Testis (tissue), 3 donors: ENCODE measurements around the gene SFMBT2. TPM values are rescaled to one million over a fixed set of nuclear protein-coding genes. Genes with fewer than 3 reads are reported as not detected.

ENCODE experiments used
- DNase-seq: peaks from one replicate; pipeline ENCODE4 v3.0.0-alpha.2; 2019
- H3K27ac ChIP-seq, 2 donors: fragments of 200-600 bp; sonication (generic); one replicate each; pipeline ENCODE4 v1.5.1; 2019
- H3K27me3 ChIP-seq: fragments of 200-600 bp; sonication (generic); one replicate; pipeline ENCODE4 v1.5.1; 2019
- H3K36me3 ChIP-seq: fragments of 200-600 bp; sonication (generic); one replicate; pipeline ENCODE4 v1.5.1; 2017; ENCODE audit warnings: low read depth; ENCODE audit errors: missing control alignments
- H3K4me1 ChIP-seq: fragments of 200-600 bp; sonication (generic); one replicate; pipeline ENCODE4 v1.5.1; 2019
- H3K4me3 ChIP-seq, 2 donors: fragments of 200-600 bp; sonication (generic); one replicate each; pipeline ENCODE4 v1.5.1; 2017 to 2019
- H3K9me3 ChIP-seq: fragments of 200-600 bp; sonication (generic); one replicate; pipeline ENCODE4 v1.5.1; 2017
- CTCF ChIP-seq, 3 experiments: fragments of 450-650 bp in 2 of 3; fragments of 200-600 bp in 1 of 3; sonication (generic) in 1 of 3; IDR thresholded peaks; one replicate each; pipeline ENCODE4 v1.5.1; 2016 to 2019; ENCODE audit warnings: antibody characterized with exemption in 3 of 3, mild to moderate bottlenecking in 2 of 3, moderate library complexity in 1 of 3
- POLR2A ChIP-seq: fragments of 450-650 bp; IDR thresholded peaks from one replicate; pipeline ENCODE4 v1.6.1; 2017; ENCODE audit warnings: antibody characterized with exemption, mild to moderate bottlenecking, moderate library complexity
- WGBS, 2 donors: methylation state at CpG; one replicate each; pipeline ENCODE4 v1.1.5; 2018; 5-methylcytosine and 5-hydroxymethylcytosine counted together
- intact Hi-C: fragments of 100-400 bp; cut with DNase I; formaldehyde crosslinking; loops from one replicate; pipeline ENCODE4 v1.15.1; 2023; ENCODE audit warnings: low total_unique reads
- polyA plus RNA-seq: library from polyadenylated mRNA; stranded (reverse); fragments of 350-450 nt; fragmentation: Illumina TruSeq; extraction: RNeasy Lipid Tissue Mini Kit (QIAGEN cat#74804); gene quantifications from one replicate; pipeline ENCODE4 v1.2.3, GENCODE V29; 2014; ENCODE audit warnings: low read depth, low replicate concordance; ENCODE audit not compliant: insufficient read depth
- total RNA-seq, 2 donors: library from RNA; depleted of rRNA; stranded (reverse); fragments of >200 nt; gene quantifications; one replicate each; pipeline ENCODE4 v1.2.3, GENCODE V29; 2016

The SFMBT2 gene
- total and polyA plus RNA-seq, 3 donors from 2014 or later, result 3.6 to 8.5 (median 7.6) TPM

GRCh38 chr10:7329219-7329618, 81.6 kb downstream of the SFMBT2 start:
- Histone ChIP-seq H3K4me3 (no peak overlapping the region), H3K36me3 (no peaks in the 10 kb centered on the region), H3K4me1 (no peaks in the 10 kb centered on the region), H3K27me3 (no peaks in the 10 kb centered on the region), H3K9me3 (no peaks in the 10 kb centered on the region), H3K27ac (no peak overlapping the region)
- no peak for DNase-seq
- TF ChIP-seq POLR2A, result no peak
- no peak for TF ChIP-seq CTCF (IDR thresholded peaks at IDR 0.05)
- 95 to 97% methylated on average over 10 to 11 of the region's 11 CpGs for WGBS, 2 donors
- intact Hi-C loops, result no loop called here

- H3K9me3 ChIP-seq, result no peaks in the 10 kb centered on the region
- intact Hi-C loops, result no loop called here
- no peak overlapping the region for H3K27ac ChIP-seq
Measured at GRCh38 chr10:7327885-7328284, 82.9 kb downstream of the SFMBT2 start.

GRCh38 chr10:7322623-7323022, 88.2 kb downstream of the SFMBT2 start:
- Histone ChIP-seq H3K27ac (no peak overlapping the region), H3K4me1 (no peaks in the 10 kb centered on the region), H3K36me3 (no peaks in the 10 kb centered on the region), H3K4me3 (no peak overlapping the region), H3K27me3 (no peaks in the 10 kb centered on the region), H3K9me3 (no peaks in the 10 kb centered on the region)
- WGBS, 2 donors, result 56 to 94% methylated on average over 1 of the region's 1 CpG
- DNase-seq, result no peak
- intact Hi-C loops, result no loop called here
- TF ChIP-seq CTCF (IDR thresholded peaks at IDR 0.05), result no peak
- no peak for TF ChIP-seq POLR2A

More at GRCh38 chr10:7327885-7328284, 82.9 kb downstream of the SFMBT2 start:
- 96 to 98% methylated on average over 3 of the region's 3 CpGs for WGBS, 2 donors
- no peak for DNase-seq
- Histone ChIP-seq H3K4me1 (no peaks in the 10 kb centered on the region), H3K4me3 (no peak overlapping the region), H3K36me3 (no peaks in the 10 kb centered on the region), H3K27me3 (no peaks in the 10 kb centered on the region)
- TF ChIP-seq CTCF (IDR thresholded peaks at IDR 0.05) (no peak), POLR2A (no peak)

- H3K27me3 ChIP-seq, result no peaks in the 10 kb centered on the region
- no peak overlapping the region for H3K27ac ChIP-seq
- no peaks in the 10 kb centered on the region for H3K9me3 ChIP-seq
Measured at GRCh38 chr10:7320072-7320471, 90.8 kb downstream of the SFMBT2 start.

More at GRCh38 chr10:7320072-7320471, 90.8 kb downstream of the SFMBT2 start:
- intact Hi-C loops, result no loop called here
- Histone ChIP-seq H3K4me3 (no peak overlapping the region), H3K4me1 (peaks cover 3% of the 10 kb centered on the region), H3K36me3 (no peaks in the 10 kb centered on the region)
- 84 to 90% methylated on average over 7 of the region's 7 CpGs for WGBS, 2 donors
- no peak for DNase-seq
- TF ChIP-seq POLR2A (no peak), CTCF (IDR thresholded peaks at IDR 0.05) (no peak)
